ELR (cell line): ENCODE measurements around the gene IFT172.
A peak's percentile ranks its signal among the peaks of the same experiment; 100 is the strongest.
"Not testable (repeated sequence)": the region's sequence is repeated elsewhere in the genome, so short reads cannot be mapped to it uniquely, and the experiment has no call there.

Source experiments
- DNase-seq: peaks from one replicate; pipeline ENCODE4 v3.0.0-alpha.2; 2015; ENCODE audit warnings: low read depth

Gene IFT172

GRCh38 chr2:27493948-27494283 is 4.4 kb upstream of the IFT172 start:
- DNase-seq = no peak

GRCh38 chr2:27492557-27492956 is 3.0 kb upstream of the IFT172 start:
- no peak for DNase-seq

- peak; percentile 43 for DNase-seq
These were observed 435 bp downstream of the IFT172 start for GRCh38 chr2:27489118-27489497.

GRCh38 chr2:27485496-27485895 is 4.0 kb downstream of the IFT172 start:
- DNase-seq = no peak

GRCh38 chr2:27471961-27472360 is 17.6 kb downstream of the IFT172 start:
- DNase-seq = no peak

GRCh38 chr2:27464443-27464842 is 25.1 kb downstream of the IFT172 start:
- no peak for DNase-seq

- no peak for DNase-seq
These were observed 28.4 kb downstream of the IFT172 start for GRCh38 chr2:27461118-27461517.

GRCh38 chr2:27453968-27454367 is 35.6 kb downstream of the IFT172 start:
- DNase-seq = no peak

- DNase-seq = no peak
These were observed 38.4 kb downstream of the IFT172 start for GRCh38 chr2:27451095-27451494.

- no peak for DNase-seq
These were observed 41.2 kb downstream of the IFT172 start for GRCh38 chr2:27448381-27448780.

GRCh38 chr2:27446057-27446456 is 43.5 kb downstream of the IFT172 start:
- no peak for DNase-seq

GRCh38 chr2:27445615-27446014 is 43.9 kb downstream of the IFT172 start:
- no peak for DNase-seq

GRCh38 chr2:27445155-27445554 is 44.4 kb downstream of the IFT172 start:
- DNase-seq = no peak

- no peak for DNase-seq
These were observed 46.6 kb downstream of the IFT172 start for GRCh38 chr2:27442920-27443282.

- DNase-seq = no peak
These were observed 47.3 kb downstream of the IFT172 start, which contains the start of gene KRTCAP3 for GRCh38 chr2:27441958-27442919. Gene KRTCAP3, plus strand, starts transcription at chr2:27442381. Its CDS starts 32 bp downstream, at chr2:27442413.

- no peak for DNase-seq
These were observed 48.2 kb downstream of the IFT172 start for GRCh38 chr2:27441226-27441926.

GRCh38 chr2:27435628-27436027 is 53.9 kb downstream of the IFT172 start:
- DNase-seq = no peak

- peak; percentile 85 for DNase-seq
These were observed 58.1 kb downstream of the IFT172 start for GRCh38 chr2:27431395-27431794.

GRCh38 chr2:27428978-27429541 is 60.5 kb downstream of the IFT172 start:
- DNase-seq = peak; percentile 86

- peak; percentile 91 for DNase-seq
These were observed 61.1 kb downstream of the IFT172 start, which contains the start of gene NRBP1 for GRCh38 chr2:27428213-27428977. Gene NRBP1, plus strand, starts transcription at chr2:27428631. Its CDS starts 4,643 bp downstream, at chr2:27433274.

- no peak for DNase-seq
These were observed 61.7 kb downstream of the IFT172 start for GRCh38 chr2:27427863-27428212.

- DNase-seq = not testable (repeated sequence)
These were observed 64.5 kb downstream of the IFT172 start for GRCh38 chr2:27425039-27425438.
